ENCODE data around the gene NLGN1.

Gene NLGN1

GRCh38 chr3:173709026-173709425 lies 311.5 kb downstream of the NLGN1 start:
- Histone ChIP-seq H3K27me3 (ENCODE audit: control insufficient read depth, insufficient read depth, low read length) (no peaks in the 10 kb centered on the region), H3K9me3 (ENCODE audit: control insufficient read depth, insufficient read depth, low read depth, low read length) (no peaks in the 10 kb centered on the region), H3K27ac (ENCODE audit: low read depth, low read length) (no peak overlapping the region), H3K4me1 (ENCODE audit: control insufficient read depth, insufficient read depth, low read length) (no peaks in the 10 kb centered on the region), H3K9ac (ENCODE audit: low read length) (no peak overlapping the region), H3K4me3 (ENCODE audit: low read depth, low read length) (no peak overlapping the region), H3K36me3 (ENCODE audit: control insufficient read depth, insufficient read depth, low read length) (no peaks in the 10 kb centered on the region)

DNA sequence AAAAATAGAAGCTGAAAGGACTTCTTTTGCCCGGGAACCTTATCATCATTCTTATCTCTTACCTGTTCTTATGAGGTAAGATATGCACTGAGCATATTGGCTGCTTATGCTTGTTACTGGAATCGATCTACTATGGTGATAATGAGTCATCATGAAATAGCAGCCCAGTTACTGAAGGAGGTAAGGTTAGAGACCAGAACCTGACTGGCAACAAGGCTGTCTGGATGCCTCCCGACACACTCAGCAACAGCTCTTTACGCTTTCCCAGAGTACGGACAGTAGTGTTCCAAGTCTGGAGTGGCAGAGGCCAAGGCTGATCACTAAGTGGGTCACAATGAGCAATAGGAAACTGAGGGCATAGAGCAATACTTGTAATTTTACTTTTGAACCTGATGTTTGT lies 314.1 kb downstream of the NLGN1 start:
- Histone ChIP-seq H3K9ac (ENCODE audit: low read length) (no peak overlapping the region), H3K9me3 (ENCODE audit: control insufficient read depth, insufficient read depth, low read depth, low read length) (no peaks in the 10 kb centered on the region), H3K36me3 (ENCODE audit: control insufficient read depth, insufficient read depth, low read length) (no peaks in the 10 kb centered on the region), H3K4me3 (ENCODE audit: low read depth, low read length) (no peak overlapping the region), H3K27ac (ENCODE audit: low read depth, low read length) (no peak overlapping the region), H3K4me1 (ENCODE audit: control insufficient read depth, insufficient read depth, low read length) (no peaks in the 10 kb centered on the region), H3K27me3 (ENCODE audit: control insufficient read depth, insufficient read depth, low read length) (no peaks in the 10 kb centered on the region)

GRCh38 chr3:173719585-173719984 lies 322.0 kb downstream of the NLGN1 start:
- no peak overlapping the region for H3K27ac ChIP-seq (ENCODE audit: low read depth, low read length)
- H3K27me3 ChIP-seq (ENCODE audit: control insufficient read depth, insufficient read depth, low read length) = no peaks in the 10 kb centered on the region
- no peaks in the 10 kb centered on the region for H3K36me3 ChIP-seq (ENCODE audit: control insufficient read depth, insufficient read depth, low read length)
- H3K4me1 ChIP-seq (ENCODE audit: control insufficient read depth, insufficient read depth, low read length) = peaks cover 9% of the 10 kb centered on the region
- no peak overlapping the region for H3K4me3 ChIP-seq (ENCODE audit: low read depth, low read length)
- no peak overlapping the region for H3K9ac ChIP-seq (ENCODE audit: low read length)
- H3K9me3 ChIP-seq (ENCODE audit: control insufficient read depth, insufficient read depth, low read depth, low read length) = no peaks in the 10 kb centered on the region

- H3K27me3 ChIP-seq (ENCODE audit: control insufficient read depth, insufficient read depth, low read length) = no peaks in the 10 kb centered on the region
- H3K9me3 ChIP-seq (ENCODE audit: control insufficient read depth, insufficient read depth, low read depth, low read length) = no peaks in the 10 kb centered on the region
- H3K36me3 ChIP-seq (ENCODE audit: control insufficient read depth, insufficient read depth, low read length) = no peaks in the 10 kb centered on the region
- no peak overlapping the region for H3K27ac ChIP-seq (ENCODE audit: low read depth, low read length)
- no peak overlapping the region for H3K4me3 ChIP-seq (ENCODE audit: low read depth, low read length)
- H3K4me1 ChIP-seq (ENCODE audit: control insufficient read depth, insufficient read depth, low read length) = no peaks in the 10 kb centered on the region
- H3K9ac ChIP-seq (ENCODE audit: low read length) = no peak overlapping the region
Measured at GRCh38 chr3:173725507-173725906, 328.0 kb downstream of the NLGN1 start.

- H3K9me3 ChIP-seq (ENCODE audit: control insufficient read depth, insufficient read depth, low read depth, low read length) = no peaks in the 10 kb centered on the region
- H3K27ac ChIP-seq (ENCODE audit: low read depth, low read length) = no peak overlapping the region
- no peaks in the 10 kb centered on the region for H3K36me3 ChIP-seq (ENCODE audit: control insufficient read depth, insufficient read depth, low read length)
- H3K9ac ChIP-seq (ENCODE audit: low read length) = no peak overlapping the region
- H3K4me1 ChIP-seq (ENCODE audit: control insufficient read depth, insufficient read depth, low read length) = no peaks in the 10 kb centered on the region
- no peak overlapping the region for H3K4me3 ChIP-seq (ENCODE audit: low read depth, low read length)
- H3K27me3 ChIP-seq (ENCODE audit: control insufficient read depth, insufficient read depth, low read length) = no peaks in the 10 kb centered on the region
Measured at GRCh38 chr3:173730391-173730790, 332.8 kb downstream of the NLGN1 start.

GRCh38 chr3:173732237-173732636 lies 334.7 kb downstream of the NLGN1 start:
- no peaks in the 10 kb centered on the region for H3K27me3 ChIP-seq (ENCODE audit: control insufficient read depth, insufficient read depth, low read length)
- H3K4me3 ChIP-seq (ENCODE audit: low read depth, low read length) = no peak overlapping the region
- H3K9ac ChIP-seq (ENCODE audit: low read length) = no peak overlapping the region
- no peaks in the 10 kb centered on the region for H3K36me3 ChIP-seq (ENCODE audit: control insufficient read depth, insufficient read depth, low read length)
- no peaks in the 10 kb centered on the region; the same call in 1 of the 2 replicates for H3K4me1 ChIP-seq (ENCODE audit: control insufficient read depth, insufficient read depth, low read length)
- H3K27ac ChIP-seq (ENCODE audit: low read depth, low read length) = no peak overlapping the region
- H3K9me3 ChIP-seq (ENCODE audit: control insufficient read depth, insufficient read depth, low read depth, low read length) = no peaks in the 10 kb centered on the region

GRCh38 chr3:173733029-173733652 lies 335.6 kb downstream of the NLGN1 start:
- Histone ChIP-seq H3K27me3 (ENCODE audit: control insufficient read depth, insufficient read depth, low read length) (no peaks in the 10 kb centered on the region), H3K9ac (ENCODE audit: low read length) (no peak overlapping the region), H3K4me3 (ENCODE audit: low read depth, low read length) (no peak overlapping the region), H3K4me1 (ENCODE audit: control insufficient read depth, insufficient read depth, low read length) (no peaks in the 10 kb centered on the region; the same call in 1 of the 2 replicates), H3K36me3 (ENCODE audit: control insufficient read depth, insufficient read depth, low read length) (no peaks in the 10 kb centered on the region), H3K9me3 (ENCODE audit: control insufficient read depth, insufficient read depth, low read depth, low read length) (no peaks in the 10 kb centered on the region), H3K27ac (ENCODE audit: low read depth, low read length) (no peak overlapping the region)

- Histone ChIP-seq H3K36me3 (ENCODE audit: control insufficient read depth, insufficient read depth, low read length) (no peaks in the 10 kb centered on the region), H3K4me3 (ENCODE audit: low read depth, low read length) (no peak overlapping the region), H3K4me1 (ENCODE audit: control insufficient read depth, insufficient read depth, low read length) (peaks cover 6% of the 10 kb centered on the region), H3K27ac (ENCODE audit: low read depth, low read length) (no peak overlapping the region), H3K9ac (ENCODE audit: low read length) (no peak overlapping the region), H3K27me3 (ENCODE audit: control insufficient read depth, insufficient read depth, low read length) (no peaks in the 10 kb centered on the region), H3K9me3 (ENCODE audit: control insufficient read depth, insufficient read depth, low read depth, low read length) (no peaks in the 10 kb centered on the region)
Measured at GRCh38 chr3:173734473-173734872, 336.9 kb downstream of the NLGN1 start.

GRCh38 chr3:173734895-173735294 lies 337.4 kb downstream of the NLGN1 start:
- Histone ChIP-seq H3K9me3 (ENCODE audit: control insufficient read depth, insufficient read depth, low read depth, low read length) (no peaks in the 10 kb centered on the region), H3K4me1 (ENCODE audit: control insufficient read depth, insufficient read depth, low read length) (peaks cover 10% of the 10 kb centered on the region), H3K27ac (ENCODE audit: low read depth, low read length) (no peak overlapping the region)

DNA sequence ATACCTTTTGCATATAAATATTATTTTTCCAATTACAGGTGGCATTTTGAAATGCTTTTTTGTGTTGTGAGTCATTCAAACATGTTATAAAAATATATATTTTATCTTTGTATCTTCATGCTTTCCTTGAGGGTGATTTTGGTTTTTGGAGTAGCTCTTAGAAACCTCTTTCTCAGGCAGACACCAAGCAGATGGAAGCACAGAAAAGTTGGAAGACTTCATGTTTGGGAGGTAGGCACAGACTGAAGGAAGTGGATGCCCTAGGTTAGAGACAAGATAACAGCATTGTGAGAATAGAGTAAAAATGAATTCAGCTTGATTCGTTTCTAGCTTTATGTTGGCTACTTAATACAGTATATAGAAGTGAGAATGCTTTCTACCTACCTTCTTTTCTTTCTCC lies 338.3 kb downstream of the NLGN1 start:
- peaks cover 13% of the 10 kb centered on the region for H3K4me1 ChIP-seq (ENCODE audit: control insufficient read depth, insufficient read depth, low read length)
- no peaks in the 10 kb centered on the region for H3K27me3 ChIP-seq (ENCODE audit: control insufficient read depth, insufficient read depth, low read length)
- H3K9me3 ChIP-seq (ENCODE audit: control insufficient read depth, insufficient read depth, low read depth, low read length) = no peaks in the 10 kb centered on the region
- H3K9ac ChIP-seq (ENCODE audit: low read length) = no peak overlapping the region
- no peaks in the 10 kb centered on the region for H3K36me3 ChIP-seq (ENCODE audit: control insufficient read depth, insufficient read depth, low read length)
- H3K4me3 ChIP-seq (ENCODE audit: low read depth, low read length) = no peak overlapping the region
- H3K27ac ChIP-seq (ENCODE audit: low read depth, low read length) = no peak overlapping the region

More at GRCh38 chr3:173734895-173735294, 337.4 kb downstream of the NLGN1 start:
- H3K27me3 ChIP-seq (ENCODE audit: control insufficient read depth, insufficient read depth, low read length) = no peaks in the 10 kb centered on the region
- H3K4me3 ChIP-seq (ENCODE audit: low read depth, low read length) = no peak overlapping the region
- H3K36me3 ChIP-seq (ENCODE audit: control insufficient read depth, insufficient read depth, low read length) = no peaks in the 10 kb centered on the region
- H3K9ac ChIP-seq (ENCODE audit: low read length) = no peak overlapping the region

GRCh38 chr3:173737167-173737808 lies 339.7 kb downstream of the NLGN1 start:
- Histone ChIP-seq H3K4me1 (ENCODE audit: control insufficient read depth, insufficient read depth, low read length) (peaks cover 13% of the 10 kb centered on the region), H3K27me3 (ENCODE audit: control insufficient read depth, insufficient read depth, low read length) (no peaks in the 10 kb centered on the region), H3K9ac (ENCODE audit: low read length) (no peak overlapping the region), H3K36me3 (ENCODE audit: control insufficient read depth, insufficient read depth, low read length) (no peaks in the 10 kb centered on the region), H3K9me3 (ENCODE audit: control insufficient read depth, insufficient read depth, low read depth, low read length) (no peaks in the 10 kb centered on the region), H3K4me3 (ENCODE audit: low read depth, low read length) (no peak overlapping the region), H3K27ac (ENCODE audit: low read depth, low read length) (no peak overlapping the region)

Data from HUES6 (cell line).